NCI-H1092 (cell line): Measurements from ENCODE around the gene ARMC9.
A peak's percentile ranks its signal among the peaks of the same experiment; 100 is the strongest.
"Not testable (repeated sequence)": the region's sequence is repeated elsewhere in the genome, so short reads cannot be mapped to it uniquely, and the experiment has no call there.

Source experiments
- DNase-seq: peaks from one replicate; lab custom pipeline; 2025; lab: John Stamatoyannopoulos, UW

The ARMC9 gene, protein sequence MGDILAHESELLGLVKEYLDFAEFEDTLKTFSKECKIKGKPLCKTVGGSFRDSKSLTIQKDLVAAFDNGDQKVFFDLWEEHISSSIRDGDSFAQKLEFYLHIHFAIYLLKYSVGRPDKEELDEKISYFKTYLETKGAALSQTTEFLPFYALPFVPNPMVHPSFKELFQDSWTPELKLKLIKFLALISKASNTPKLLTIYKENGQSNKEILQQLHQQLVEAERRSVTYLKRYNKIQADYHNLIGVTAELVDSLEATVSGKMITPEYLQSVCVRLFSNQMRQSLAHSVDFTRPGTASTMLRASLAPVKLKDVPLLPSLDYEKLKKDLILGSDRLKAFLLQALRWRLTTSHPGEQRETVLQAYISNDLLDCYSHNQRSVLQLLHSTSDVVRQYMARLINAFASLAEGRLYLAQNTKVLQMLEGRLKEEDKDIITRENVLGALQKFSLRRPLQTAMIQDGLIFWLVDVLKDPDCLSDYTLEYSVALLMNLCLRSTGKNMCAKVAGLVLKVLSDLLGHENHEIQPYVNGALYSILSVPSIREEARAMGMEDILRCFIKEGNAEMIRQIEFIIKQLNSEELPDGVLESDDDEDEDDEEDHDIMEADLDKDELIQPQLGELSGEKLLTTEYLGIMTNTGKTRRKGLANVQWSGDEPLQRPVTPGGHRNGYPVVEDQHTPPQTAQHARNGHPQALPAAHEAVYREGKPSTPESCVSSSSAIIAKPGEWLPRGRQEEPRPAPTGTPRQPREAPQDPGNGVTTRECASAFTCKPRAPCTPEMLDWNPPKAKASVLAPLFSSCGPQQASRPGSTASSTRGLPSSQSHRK

GRCh38 chr2:231198291-231199173 is at the start of gene ARMC9:
Gene ARMC9, plus strand, starts transcription at chr2:231198631. Its CDS starts 7,608 bp downstream, at chr2:231206239.
- DNase-seq = peak; percentile 28

GRCh38 chr2:231152800-231153557 is 45.5 kb upstream of the ARMC9 start:
- no peak for DNase-seq

DNA sequence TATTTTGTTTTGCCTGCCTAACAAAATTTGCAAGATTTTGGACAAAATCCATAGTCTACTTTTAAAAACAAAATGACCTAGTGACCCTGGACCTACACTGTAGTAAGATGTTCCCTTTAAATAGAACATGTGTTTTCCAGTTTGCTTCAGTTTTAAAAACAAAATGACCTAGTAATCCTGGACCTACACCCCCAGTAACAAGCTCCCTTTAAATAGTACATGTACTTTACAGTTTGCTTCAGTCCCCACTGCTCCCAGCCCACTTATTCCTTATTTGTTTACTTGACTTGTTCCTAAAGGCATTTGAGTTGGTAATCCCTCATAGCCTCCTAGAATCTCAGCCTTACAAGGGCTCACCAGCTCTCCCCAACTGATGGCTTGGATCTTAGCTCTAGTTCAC is 39.1 kb upstream of the ARMC9 start:
- DNase-seq = no peak

GRCh38 chr2:231160701-231161100 is 37.7 kb upstream of the ARMC9 start:
- no peak for DNase-seq

DNA sequence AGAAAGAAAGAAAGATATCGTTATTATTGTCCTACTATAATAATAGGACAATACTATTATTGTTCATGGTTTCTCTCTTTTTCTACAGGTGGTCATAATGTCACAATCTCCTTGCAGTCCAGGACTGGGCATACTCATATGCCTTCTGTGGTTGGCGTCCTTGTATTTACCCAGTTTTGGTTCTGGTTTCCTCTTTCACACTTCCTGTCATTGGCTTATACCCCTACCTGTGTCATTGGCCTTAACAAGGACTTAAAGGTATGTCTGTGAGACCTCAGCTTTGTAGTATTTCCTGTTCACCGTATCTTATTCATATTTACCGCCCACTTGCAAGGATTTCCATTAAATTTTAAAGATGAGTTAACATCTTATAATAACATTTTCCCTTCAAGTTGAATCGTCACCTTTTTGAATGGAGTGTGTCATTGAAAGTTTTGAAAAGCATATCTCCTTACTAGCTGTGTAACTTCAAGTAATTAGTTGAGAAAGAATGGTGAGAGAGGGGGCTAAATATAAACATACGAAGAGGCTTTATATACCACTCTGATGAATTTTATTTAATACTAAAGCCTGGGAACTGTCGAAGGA is 37.1 kb upstream of the ARMC9 start:
- DNase-seq = no peak

DNA sequence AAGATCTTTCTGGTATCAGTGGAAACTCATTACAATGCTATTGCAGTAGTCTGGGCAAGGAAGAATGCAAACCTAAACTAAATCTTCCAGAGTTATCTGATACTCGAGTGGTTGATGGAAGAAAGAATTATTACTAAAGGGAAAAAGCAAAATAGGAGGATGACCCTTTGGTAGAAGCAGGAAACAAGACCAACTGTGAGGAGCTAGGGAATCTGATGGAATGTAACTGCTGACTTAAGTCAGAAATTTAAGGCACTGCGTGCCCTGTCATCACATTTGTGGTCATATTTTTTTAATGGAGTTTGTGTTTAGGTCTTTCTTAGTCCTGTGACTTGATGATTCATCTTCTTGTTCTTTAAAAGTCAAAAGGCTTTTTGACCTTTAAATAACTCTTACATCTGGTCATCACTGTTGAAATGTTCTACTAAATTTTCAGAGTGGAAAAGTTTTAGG is 36.5 kb upstream of the ARMC9 start:
- DNase-seq = no peak

DNA sequence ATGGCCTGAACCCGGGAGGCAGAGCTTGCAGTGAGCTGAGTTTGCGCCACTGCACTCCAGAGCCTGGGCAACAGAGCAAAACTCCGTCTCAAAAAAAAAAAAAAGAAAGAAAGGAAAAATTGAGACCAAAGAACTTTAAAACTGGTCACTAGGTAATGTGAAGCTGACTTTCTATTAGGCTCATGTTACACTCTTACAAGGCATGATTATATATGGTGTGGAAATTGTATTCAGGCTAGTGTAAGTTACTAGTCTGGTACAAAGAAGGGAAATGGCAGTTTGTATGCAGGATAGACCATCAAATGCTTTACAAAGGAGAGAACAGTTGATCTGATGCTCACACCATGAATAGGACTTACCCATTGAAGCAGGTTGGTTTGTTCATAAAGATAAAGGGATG is 35.4 kb upstream of the ARMC9 start:
- DNase-seq = no peak

DNA sequence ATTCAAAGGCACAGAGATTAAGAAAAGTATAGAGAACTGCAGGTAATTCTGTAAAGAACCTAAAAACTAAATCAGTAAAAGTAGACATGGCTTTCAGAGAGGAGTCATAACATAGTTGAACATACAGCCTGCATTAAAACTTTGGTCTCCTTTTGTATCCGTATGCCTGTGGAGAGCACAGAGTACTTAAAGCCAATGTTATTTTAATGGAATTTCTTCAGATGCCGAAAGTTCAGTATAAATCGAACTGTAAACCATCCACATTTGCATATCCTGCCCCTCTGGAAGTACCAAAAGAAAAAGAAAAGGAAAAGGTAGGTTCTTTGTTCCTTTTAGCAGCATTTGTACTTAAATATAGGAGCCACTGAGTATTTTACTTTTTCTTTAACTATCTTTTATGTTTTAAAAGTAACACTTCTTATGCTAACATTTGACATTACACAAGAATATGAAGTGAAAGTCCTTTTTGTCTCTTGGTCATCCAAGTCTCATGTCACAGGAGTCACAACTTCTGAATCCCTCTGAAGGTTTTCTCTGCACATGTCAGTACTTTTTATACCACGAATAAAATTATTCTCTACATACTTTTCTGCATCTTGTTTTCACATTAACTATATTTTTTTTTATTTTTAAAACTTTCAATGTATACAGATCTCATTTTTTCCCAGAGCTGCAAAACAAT is 34.9 kb upstream of the ARMC9 start:
- no peak for DNase-seq

GRCh38 chr2:231167745-231168459 is 30.5 kb upstream of the ARMC9 start:
- DNase-seq = no peak

GRCh38 chr2:231168460-231169139 is 29.8 kb upstream of the ARMC9 start:
- no peak for DNase-seq

- DNase-seq = no peak
Observed at GRCh38 chr2:231169488-231169887, 28.9 kb upstream of the ARMC9 start.

- DNase-seq = no peak
Observed at GRCh38 chr2:231170055-231170454, 28.4 kb upstream of the ARMC9 start.

DNA sequence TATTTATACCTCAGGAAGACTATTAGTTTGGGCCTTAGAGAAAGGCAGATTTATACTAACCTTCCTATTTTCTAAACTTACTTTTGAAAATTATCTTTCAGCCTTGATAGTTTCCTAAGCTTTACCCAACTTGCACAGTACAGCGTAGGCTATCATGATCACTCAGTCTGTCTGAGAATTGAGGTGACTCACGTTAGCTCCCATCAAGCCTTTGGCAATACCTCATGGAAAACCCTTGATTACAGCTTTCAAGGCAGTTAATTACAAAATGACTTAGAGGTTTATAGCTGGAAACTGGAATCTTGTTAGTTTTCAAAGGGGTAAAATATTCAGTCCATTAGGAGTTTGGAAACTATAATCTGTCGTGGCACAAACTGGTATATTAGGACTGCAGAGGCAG is 26.4 kb upstream of the ARMC9 start:
- no peak for DNase-seq

DNA sequence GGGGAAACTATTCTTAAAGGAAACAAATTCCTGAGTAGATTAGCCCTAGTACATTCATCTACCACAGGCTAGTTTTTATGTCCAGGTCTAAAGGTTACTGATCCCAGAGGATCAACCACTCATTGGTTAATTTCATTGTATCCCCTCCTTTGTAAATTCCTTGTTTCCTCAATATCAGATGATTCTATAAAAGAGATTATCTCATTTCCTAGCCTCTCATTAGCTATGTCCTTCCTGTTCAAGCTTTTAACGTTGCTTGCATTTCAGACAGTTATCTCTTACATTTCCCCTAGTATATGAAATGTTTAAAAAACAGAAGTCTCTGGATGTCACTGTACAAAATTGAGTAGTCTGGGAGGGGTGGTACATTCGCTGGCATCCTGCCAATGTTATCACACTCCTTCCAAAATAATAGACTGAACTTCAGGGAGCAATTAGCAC is 24.2 kb upstream of the ARMC9 start:
- no peak for DNase-seq

DNA sequence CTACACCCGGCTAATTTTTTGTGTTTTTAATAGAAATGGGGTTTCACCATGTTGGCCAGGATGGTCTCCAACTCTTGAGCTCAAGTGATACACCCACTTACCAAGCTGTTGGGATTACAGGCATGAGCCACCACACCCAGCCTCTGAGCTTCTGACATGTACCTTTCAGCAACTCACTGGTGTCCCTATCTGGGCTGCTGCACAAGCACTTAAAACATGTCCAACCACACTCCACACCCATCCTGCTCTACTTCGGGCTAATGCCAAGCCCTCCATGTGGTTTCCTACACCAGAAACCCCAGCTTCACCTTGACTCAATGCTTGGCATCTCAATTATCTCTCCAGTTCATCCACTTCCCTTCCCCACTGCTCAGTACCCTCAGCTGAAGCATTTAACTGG is 22.4 kb upstream of the ARMC9 start:
- DNase-seq = no peak

DNA sequence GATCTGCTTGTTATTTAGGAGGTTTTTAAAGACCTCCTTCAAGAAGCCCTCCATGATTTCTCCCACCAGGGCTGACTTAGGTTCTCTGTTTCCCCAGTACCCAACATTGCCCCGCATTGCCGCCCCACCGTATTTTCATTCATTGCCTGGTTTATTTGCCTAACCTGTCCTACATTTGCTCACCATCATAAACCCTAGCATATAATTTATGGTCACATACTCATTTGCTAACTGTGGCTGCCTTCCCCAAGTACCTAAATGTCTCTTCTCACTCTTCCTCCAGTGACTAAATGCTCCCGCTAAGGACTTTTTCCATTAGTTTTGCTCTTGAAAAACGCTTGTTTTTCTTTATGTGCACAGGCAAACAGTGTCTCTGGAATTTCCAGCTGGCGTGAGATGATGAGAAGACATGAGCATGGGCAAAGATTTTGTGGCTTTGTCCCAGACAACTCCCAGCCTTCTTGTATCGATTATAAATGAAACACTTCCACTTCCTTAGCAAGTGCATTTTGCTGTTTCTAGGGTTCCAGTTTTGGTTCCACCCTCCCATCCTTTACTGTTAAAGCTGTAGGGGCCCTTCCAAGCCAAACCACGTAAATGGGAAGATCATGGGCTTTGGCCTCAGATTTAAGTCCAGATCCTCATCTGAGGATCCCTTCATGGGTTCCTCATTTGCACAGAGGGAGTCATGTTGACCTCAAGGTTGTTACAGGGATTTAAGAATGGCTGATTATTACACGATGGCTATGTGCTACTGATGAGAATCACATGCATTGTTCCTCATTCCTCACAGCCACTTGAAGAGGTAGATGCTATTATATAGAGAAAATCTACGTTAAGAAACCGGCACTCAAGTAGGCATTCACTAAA is 21.0 kb upstream of the ARMC9 start:
- no peak for DNase-seq

GRCh38 chr2:231178805-231179204 is 19.6 kb upstream of the ARMC9 start:
- not testable (repeated sequence) for DNase-seq

GRCh38 chr2:231181860-231182512 is 16.4 kb upstream of the ARMC9 start:
- no peak for DNase-seq
